HG02571 (cell line): ENCODE data around the gene TBC1D20.

Experiments used
- ATAC-seq: cut with Tn5 transposase; IDR thresholded peaks from one replicate; pipeline ENCODE4 v1.9.1; 2021; ENCODE audit warnings: mild to moderate bottlenecking, moderate library complexity; ENCODE audit not compliant: unreplicated experiment

TBC1D20 gene

DNA sequence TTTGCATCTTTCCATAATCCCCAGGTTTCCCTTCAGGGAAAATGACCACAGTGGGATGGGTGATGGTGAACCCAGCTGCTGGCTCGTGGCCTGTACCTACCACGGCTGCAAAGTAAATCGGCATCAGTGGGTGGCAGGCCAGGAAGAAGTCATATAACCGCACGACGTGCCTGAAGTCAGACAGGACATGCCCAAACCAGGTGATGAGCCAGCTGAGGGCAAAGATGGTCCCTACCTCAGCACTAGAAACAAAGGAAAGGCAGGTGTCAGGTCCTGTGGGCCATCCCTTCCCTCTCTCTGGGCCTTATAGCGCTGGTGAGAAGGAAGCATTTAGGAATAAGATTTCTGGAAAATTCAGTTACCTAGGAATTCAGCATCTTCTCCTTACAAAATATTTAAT is 22.2 kb downstream of the TBC1D20 start:
- ATAC-seq: no peak

DNA sequence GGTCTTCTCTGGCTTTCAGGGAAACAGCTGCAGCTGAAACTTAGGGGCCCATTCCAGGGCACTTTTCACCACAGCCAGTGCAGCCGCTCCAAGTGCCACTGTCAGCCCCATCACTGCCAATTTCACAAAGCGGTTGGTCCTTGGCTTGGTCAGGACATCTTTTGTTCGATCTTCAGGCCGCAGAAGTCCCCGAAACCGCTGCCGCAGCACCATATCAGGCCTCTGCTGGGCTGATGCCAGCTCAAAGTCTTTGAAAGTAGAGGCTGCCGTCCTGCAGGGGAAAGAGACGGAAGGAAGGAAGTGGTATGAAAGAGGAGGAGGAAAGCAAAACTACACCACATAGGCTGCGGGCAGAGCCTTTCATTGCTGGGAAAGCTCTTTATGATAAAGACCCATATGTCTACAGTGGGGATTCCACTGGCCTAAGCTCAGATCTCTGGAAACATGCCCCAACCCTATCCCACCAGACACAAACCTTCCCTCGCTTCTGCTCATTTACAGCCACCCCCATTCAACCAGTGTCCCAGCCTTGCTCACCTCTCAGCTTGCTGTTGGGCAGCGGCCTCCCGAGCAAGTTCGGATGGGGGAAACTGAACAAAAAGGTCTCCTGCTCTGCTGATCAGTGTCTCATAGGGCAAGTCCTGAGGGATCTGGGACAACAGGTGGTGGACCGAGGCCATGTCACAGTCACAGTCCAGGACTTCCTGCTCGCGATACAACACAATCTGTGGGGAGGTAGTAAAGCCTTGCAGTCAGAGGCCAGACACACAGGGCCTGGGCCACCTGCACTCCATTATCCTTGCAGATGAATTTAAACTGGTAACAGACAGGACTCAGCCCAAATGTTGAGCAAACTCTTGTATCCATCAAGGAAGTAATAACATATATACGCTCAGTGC is 23.5 kb downstream of the TBC1D20 start:
- ATAC-seq: no peak

DNA sequence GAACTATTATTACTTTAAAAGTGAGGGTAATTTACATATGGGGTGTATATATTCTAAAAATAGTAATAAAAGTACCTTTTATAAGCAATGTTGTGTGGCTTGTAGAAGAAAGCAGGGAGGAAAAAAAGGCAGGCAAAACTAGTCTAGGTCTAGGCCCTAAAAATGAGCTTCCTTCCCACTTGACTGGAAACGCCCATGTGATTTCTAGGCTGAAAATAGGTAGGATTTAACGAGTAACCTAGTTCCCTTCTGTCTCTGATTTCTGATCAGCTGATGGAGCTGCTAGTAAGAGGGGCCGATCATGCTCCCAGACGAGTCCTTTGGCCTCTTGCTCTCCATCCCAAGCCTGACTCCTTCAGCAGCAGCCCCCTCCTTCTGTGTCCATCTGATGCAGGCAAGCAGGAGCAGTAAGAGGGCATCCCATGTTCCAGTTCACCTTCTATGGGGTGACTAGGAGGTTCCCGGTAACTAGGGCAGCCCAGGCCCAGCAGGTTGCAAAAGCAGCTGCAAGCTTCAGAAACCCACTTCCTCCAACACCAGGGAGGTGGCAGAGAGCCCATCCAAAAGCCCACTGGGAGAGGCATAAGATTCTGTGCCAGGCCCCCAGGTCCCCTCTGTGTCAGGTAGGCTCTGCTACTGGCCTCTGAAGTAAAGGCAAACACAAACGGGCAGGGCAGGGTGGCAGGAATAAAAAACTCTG is 24.4 kb downstream of the TBC1D20 start:
- ATAC-seq: no peak

DNA sequence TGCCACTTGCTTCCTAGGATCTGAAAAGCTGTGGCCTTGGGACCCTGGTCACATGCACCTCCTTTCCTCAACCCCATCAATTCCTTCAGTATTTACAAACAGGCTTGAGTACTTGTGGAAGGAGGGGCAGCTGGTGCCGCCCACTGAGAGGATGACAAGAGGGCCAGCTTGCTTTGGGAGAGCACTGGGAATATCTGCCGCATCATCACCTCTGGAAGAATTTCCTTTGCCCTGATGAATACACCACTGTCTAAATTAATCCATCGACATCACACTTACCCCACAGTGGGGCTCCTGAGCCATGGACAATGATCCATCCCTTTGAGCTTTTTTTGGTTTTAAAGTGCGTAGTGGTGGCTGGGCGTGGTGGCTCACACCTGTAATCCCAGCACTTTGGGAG is 25.9 kb downstream of the TBC1D20 start:
- ATAC-seq: no peak

DNA sequence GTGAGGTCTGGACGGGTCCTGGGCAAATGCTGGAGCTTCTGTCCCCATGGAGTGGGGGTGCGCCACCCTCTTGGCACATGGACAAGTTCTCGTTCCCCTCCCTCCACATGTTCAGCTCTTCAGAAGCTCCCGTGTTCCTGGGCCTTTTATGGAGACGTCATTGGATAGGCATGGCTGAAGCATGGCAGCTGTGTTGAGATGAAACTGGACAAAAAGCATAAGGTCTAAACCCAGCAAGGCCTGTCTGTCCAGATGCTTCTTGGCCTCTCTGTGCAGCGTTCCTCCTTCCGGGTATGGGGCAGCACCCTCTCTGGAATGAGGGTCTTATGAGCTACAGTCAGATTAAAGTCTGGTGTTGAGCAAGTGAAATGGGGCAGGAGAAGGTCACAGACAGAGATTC is 26.8 kb downstream of the TBC1D20 start:
- ATAC-seq: no peak

DNA sequence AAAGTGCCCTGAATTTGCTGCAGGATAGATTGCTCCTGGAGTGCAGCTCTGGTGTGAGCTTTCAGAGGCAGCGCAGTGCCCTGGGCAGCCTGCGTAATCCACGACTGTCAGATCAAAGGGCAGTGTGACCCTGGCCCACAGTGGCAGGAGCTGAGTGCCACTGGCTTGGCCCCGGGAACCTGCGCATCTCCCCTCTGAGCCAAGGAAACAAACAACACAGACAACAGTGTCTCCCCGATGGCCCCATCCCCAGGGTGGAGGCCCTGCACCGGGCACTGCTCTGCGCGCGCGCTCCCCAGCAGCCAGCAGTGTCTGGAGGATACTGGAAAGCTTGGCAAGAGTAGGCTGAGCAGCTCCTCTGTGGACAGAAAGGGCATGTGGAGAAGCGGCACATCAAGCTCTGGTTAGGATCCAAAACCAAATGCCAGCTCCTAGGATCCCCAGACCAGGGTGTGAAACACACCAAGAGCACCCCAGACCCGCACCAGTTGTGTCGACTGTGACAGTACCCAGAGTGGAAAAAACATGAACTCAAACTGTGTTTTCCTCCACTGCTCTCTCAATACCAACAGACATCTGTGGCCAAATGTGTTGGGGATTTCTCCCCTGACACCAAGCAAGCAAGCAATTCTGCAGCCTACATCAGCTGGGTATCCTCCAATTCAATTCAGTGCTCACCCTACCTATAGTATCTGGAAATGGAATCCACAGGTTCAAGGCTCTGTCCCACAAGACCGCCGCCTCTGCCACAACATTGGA is 27.5 kb downstream of the TBC1D20 start:
- no peak for ATAC-seq

DNA sequence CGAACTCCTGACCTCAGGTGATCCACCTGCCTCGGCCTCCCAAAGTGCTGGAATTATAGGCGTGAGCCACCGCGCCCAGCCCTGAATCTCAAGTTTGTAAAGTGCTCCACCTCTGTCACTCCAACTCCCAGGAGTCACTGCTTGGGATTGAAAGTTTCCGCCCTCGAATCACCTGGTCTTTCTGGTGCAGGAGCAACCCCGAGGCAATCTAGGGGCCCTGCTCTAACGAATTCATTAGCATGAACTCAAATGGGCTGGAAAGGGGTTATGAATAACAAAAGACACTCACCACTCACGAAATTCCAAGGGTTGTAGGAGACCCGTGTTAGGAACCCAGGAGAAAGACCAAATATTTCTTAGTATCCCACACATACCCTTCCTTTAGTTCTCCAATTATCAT is 28.1 kb downstream of the TBC1D20 start:
- ATAC-seq: no peak

DNA sequence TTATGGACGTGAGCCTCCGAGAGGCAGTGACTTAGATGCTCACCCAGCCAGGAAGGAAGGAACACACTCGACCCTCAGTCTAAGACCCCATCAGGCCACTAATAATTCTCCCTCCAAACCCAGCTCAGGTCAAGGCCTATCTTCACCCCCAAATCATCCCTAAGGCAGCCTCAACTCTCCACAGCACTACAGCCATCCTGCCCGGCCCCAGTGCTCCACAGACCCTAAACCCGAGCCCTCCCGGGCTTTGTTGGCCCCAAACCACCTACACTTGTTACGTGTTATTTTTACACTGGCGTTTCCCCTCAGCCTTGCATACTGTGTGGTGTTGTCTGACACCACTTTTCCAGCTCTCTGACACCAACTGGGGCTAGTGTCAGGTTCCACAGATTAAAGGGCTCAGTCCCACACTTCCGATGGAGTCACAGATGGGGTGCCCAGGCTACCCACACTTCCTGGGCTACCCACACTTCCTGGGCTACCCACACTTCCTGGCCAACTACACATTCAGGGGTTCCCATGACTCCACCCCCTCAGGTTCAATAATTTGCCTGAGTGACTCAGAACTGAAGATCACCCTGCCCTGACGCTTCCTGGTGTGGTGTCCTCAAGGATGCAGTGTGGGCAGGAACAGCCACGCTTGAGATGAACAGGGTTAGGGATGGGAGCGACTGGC is 28.9 kb downstream of the TBC1D20 start:
- ATAC-seq: no peak

DNA sequence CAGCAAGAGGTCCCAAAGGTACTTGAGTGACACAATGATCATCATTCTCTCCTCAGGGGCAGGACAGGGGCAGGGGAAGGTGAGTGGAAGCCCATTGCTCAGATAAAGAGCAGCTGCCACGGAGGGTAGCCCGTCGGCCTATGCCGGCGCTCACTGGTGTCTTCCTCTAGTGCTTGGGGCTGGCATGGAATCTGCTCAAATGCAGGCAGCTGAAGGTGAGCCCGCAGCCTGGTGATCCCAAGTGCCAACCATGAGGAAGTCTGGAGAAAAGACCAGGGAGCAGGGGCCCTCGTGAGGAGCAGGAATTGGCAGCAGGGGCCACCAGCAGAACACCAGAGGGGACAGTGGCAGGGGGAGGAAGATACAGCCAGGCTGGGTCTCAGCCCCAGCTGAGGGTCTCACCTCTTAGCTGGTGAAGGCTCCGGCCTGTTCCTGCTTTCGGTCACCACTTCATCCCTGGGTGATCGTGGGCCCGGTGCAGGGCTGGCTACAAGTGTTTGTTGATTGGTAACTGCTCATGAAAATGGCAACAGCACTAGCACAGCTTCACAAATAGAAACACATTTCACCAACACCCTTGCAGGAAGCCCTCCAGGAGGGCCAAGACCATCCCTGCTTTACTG is 29.5 kb downstream of the TBC1D20 start:
- no peak for ATAC-seq

DNA sequence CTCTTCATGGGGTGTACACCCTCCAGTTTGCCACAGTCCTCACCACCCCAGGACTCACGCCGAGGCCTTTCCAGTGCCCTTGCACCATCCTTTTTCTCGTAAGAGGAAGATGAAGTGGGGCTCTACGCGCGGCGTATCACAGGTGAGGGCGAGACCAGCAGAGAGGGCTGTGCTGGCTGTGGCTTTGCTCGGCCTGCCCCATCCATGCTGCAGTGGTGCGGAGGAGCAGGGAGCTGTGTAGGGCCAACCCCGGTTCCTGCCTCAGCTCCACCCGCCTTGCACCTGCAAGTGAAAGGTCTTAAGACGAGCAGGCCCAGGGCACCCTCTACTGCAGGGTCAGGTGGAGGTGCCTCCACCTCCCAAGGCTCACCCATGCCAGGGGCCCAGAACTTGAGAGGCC is 30.1 kb downstream of the TBC1D20 start:
- no peak for ATAC-seq

DNA sequence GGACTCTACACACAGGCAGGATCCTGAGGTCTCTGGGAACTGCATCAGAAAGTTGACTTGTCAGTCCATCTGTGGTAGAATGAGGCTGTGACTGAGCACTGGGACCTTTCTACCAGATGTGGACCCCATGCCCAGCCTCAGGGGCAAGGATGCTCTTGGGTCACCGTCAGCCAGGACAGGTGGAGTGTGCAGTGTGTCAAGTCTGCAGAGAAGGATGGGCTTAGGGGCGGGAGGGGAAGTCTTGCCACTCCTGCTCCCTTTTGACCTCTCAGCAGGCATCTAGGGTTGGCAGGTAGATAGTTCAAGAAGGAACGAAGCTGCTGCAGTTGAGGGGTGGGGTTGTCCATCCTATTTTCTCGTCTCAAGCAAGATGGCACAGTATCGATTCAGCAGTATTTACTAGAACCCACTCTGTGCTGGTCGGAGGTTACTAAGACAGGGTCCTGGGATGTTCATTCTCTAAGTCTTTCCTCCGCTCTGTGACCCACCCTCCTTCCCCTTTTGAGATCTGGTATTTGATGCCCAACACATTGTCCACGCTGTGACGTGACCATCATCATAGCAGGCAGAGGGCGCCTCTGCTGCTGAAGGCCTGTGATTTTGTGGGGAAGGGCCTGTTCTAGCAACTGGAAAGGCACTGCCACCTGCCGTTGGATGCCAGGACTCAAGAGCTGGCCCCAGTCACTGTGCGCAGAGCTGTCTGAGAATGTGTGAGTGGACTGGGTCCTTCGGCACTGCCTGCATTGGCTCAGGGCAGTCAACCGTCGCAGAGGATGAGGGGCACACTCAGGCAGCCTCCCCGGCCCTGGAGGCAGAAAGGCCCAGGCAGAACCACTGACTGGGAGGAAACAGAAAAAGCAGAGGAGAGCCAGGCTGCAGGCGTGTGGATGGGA is 31.1 kb downstream of the TBC1D20 start:
- no peak for ATAC-seq

DNA sequence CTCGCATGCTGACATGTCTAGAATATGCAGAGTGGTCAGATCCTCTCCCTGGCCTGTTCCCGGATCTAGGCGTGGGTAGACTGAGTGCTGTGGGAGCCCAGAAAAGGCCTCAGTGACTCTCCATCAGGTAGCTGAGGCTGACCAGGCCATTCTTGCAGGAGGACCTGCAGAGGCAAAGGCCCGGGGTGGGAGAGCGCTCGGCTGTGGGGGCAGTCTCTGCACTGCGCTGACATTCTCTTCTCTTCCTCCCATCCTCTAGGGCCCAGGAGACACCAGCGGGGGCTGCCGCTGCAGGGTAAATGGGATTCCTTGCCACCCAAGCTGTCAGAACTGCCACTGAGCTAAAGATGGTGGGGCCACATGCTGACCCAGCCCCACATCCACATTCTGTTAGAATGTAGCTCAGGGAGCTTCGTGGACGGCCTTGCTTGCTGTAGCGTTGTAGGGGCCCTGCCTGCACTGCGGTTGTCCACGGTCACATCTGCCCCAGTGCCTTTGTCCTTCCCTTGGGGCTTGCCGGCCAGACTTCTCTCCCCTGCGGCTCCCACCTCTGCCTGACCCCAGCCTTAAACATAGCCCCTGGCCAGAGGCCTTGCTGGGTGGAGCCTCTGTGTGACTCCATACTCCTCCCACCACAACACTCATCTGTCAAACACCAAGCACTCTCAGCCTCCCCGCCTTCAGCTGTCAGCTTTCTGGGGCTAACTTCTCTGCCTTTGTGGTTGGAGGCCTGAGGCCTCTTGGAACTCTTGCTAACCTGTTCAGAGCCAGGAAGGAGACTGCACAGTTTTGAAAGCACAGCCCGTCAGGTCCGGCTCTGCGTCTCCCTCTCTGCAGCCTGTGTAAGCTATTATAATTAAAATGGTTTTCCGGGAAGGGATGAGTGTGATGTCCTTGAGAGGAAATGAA is 32.0 kb downstream of the TBC1D20 start:
- ATAC-seq: no peak

DNA sequence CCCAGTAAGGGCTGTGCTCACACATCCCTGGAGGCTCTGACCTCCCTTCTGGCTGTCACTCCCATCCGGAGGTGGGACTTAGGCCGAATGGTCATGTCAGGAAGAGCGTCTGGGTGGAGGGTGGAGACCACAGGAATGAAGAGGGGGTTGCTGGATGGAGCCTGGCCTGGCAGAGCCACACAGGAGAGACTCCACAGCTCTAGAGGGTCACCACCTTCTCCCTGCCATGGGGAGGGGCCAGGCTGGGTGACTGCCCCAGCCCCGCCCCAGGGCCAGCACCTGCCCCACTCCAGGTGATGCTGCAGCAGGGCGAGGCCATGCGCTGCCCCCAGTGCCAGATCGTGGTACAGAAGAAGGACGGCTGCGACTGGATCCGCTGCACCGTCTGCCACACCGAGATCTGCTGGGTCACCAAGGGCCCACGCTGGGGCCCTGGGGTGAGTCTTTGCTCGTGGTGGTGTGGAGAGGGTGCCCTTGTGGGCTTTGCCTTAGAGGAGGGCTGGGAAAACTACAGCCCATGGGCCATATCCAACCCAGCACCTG is 33.6 kb downstream of the TBC1D20 start:
- ATAC-seq: no peak

DNA sequence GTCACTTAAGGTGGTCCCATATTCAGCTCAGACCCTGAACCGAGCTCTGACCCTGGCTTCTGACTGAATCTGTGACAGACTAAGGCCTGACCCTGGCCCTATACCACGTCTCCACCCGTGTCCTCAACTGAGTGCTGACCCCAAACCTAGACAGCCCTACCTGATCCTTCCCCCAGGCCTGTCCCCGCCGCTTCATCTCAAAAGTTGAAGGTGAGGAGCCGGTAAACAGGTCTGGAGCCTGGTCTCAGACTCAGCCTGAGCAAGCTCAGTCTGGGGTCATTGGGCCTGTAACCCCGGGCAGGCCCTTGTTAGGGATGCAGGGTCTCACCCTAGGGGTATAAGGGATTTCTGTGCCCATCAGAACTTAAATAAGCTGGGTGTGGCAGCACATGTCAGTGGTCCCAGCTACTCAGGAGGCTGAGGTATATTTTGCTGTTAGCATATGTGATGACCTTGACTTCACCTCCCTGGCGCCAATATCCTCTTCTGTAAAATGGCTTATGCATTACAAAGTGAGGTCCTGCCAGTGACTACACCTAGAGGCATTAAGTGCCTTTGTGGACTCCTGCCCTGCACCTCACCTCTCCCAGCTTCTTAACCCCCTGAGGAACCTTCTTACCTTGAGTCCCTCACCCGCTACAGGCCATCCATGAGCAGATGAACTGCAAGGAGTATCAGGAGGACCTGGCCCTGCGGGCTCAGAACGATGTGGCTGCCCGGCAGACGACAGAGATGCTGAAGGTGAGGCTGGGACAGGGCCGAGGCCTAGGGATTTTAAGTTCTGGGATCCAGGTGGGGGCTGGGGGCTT is 34.3 kb downstream of the TBC1D20 start:
- ATAC-seq: no peak

DNA sequence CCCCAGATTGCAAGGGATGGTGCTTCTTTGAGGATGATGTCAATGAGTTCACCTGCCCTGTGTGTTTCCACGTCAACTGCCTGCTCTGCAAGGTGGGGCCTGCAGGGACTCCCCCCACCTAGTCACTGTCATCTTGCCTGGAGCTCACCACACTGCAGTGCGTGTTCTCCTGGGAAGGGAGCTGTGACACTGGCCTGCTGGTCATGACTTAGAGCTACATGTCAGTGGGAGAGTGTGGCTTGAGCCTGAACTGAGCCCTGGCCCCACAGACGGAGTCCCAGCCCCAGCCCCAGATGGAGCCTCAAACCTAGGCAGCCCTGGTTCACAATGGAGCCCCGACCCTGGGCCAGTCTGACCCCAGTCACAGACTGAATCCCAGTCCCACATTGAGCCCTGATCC is 34.9 kb downstream of the TBC1D20 start:
- no peak for ATAC-seq

DNA sequence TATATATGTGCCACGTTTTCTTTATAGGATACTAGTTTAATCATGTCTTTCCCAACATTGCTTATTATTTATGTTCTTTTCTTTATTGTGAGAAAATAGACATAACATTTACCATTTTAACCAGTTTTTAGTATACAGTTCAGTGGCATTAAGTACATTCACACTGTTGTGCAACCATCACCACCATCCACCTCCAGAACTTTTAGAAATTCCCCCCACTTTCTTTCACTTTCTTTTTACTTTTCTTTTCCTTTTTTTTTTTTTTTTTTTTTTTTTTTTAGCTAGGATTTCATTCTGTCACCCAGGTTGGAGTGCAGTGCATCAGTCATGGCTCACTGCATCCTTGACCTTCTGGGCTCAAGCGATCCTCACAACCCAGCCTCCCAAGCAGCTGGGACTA is 35.8 kb downstream of the TBC1D20 start:
- ATAC-seq: no peak

DNA sequence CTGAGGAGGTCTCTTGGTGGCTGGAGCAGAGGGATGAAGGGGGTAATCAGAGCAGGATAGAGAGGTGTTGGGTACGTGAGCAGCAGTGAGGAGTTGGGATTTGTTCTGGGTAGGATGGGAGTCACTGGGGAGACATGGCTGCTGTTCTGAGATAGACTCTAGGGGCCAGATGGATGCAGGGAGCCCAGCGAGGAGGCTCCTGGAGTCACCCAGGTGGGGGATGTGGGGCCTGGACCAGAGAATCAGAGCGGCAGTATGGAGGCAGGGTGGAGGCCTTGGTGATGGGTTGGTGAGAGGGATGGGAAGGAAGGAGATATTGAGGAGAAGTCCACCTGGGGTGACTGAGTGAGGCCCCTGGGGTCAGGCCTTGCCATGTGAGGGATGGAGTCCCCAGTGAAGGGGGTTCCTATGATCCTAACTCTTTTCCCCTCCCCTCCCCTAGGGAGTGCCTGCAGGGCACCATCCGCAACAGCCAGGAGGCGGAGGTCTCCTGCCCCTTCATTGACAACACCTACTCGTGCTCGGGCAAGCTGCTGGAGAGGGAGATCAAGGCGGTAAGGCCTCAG is 40.6 kb downstream of the TBC1D20 start:
- ATAC-seq: no peak
